B cell (primary cell): ENCODE results near the gene EFNA5.

ENCODE experiments used
- EZH2 ChIP-seq: IDR thresholded peaks from 2 replicates; pipeline ENCODE4 v1.6.1; 2012; ENCODE audit warnings: borderline replicate concordance, low read depth, mild to moderate bottlenecking, moderate library complexity, low read length; ENCODE audit not compliant: insufficient read depth, poor library complexity, severe bottlenecking
- TF ChIP-seq, protein P1 (sequence below): fragments of 200-600 bp; IDR thresholded peaks from one replicate; pipeline ENCODE4 v1.8.0; 2022; ENCODE audit warnings: antibody characterized with exemption, mild to moderate bottlenecking

DNA sequence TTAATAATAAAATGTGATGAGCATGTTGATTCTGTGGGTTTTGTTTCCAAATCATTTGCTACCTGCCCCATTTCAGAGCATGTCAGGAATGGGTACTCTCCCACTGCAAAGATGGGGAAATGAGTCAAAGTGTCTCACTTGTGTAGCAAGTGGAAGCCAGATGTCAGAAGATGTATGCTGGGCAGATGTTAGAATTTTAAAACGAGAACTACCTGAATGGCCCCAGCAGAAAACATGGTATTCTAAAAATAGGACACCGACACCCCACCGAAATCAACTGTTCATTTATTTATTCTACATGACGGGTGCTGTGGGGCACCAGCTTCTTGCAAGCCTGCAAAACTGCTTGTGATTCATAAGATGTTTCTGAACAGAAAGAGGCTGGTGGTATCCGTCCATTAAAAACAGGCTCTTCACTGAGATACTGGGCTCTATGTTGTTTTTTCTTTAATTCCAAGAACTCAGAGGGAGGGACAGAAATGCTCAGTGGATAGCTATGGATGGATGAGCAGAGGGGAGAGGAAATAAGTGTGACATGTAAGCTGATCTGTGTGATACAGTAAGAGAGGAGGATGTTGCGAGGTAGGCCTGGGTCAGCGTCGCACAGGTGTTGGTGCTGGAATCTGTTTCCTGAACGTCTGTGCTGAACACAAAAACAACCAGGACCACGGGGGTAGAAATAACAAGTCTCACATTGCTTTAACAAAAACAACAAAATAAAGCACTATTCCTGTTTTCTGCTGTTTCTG, 157.2 kb downstream of the EFNA5 start:
- TF ChIP-seq, protein P1, sequence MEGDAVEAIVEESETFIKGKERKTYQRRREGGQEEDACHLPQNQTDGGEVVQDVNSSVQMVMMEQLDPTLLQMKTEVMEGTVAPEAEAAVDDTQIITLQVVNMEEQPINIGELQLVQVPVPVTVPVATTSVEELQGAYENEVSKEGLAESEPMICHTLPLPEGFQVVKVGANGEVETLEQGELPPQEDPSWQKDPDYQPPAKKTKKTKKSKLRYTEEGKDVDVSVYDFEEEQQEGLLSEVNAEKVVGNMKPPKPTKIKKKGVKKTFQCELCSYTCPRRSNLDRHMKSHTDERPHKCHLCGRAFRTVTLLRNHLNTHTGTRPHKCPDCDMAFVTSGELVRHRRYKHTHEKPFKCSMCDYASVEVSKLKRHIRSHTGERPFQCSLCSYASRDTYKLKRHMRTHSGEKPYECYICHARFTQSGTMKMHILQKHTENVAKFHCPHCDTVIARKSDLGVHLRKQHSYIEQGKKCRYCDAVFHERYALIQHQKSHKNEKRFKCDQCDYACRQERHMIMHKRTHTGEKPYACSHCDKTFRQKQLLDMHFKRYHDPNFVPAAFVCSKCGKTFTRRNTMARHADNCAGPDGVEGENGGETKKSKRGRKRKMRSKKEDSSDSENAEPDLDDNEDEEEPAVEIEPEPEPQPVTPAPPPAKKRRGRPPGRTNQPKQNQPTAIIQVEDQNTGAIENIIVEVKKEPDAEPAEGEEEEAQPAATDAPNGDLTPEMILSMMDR: no peak
- no peak for TF ChIP-seq EZH2
